Activated naive CD4-positive, alpha-beta T cell treated with anti-CD3 and anti-CD28 coated beads, Interleukin-2, amount 50 U/mL, for 72 hours (primary cell): ENCODE results near the gene PRKCD. TPM values are rescaled to one million over a fixed set of nuclear protein-coding genes. Genes with fewer than 3 reads are reported as not detected.

Experiments
- ATAC-seq, 2 donors: fragments of 150-1000 bp; cut with Tn5 transposase; 2 replicates each; pipeline ENCODE4 v1.10.0; 2021; ENCODE audit warnings: mild to moderate bottlenecking in 2 of 2, moderate library complexity in 2 of 2
- DNase-seq, 2 donors: peaks; one replicate each; pipeline ENCODE4 v3.0.0; 2021 to 2022; ENCODE audit warnings: low spot score in 2 of 2
- H3K27ac Mint-ChIP-seq, 2 donors: one replicate each; pipeline ENCODE4 v1.8.0; 2022; ENCODE audit warnings: mild to moderate bottlenecking in 2 of 2, mixed read lengths in 2 of 2
- H3K36me3 Mint-ChIP-seq, 2 donors: one replicate each; pipeline ENCODE4 v1.8.0; 2022; ENCODE audit warnings: mixed read lengths in 2 of 2
- H3K9me3 Mint-ChIP-seq, 2 donors: one replicate each; pipeline ENCODE4 v1.8.0; 2022; ENCODE audit warnings: mixed read lengths in 2 of 2
- total RNA-seq, 2 donors: library from RNA; stranded (reverse); gene quantifications; one replicate each; pipeline ENCODE4 v1.2.3, GENCODE V29; 2022

Gene PRKCD
- total RNA-seq, 2 donors from 2014 or later, result 3.4 to 22.5 TPM

- Mint-ChIP-seq H3K9me3 (no peaks in the 10 kb centered on the region), H3K36me3 (no peaks in the 10 kb centered on the region), H3K27ac (no peak overlapping the region)
- no peak for ATAC-seq
- DNase-seq, result no peak
Observed at GRCh38 chr3:53189276-53189675, 28.3 kb downstream of the PRKCD start.

- H3K36me3 Mint-ChIP-seq, result no peaks in the 10 kb centered on the region
- DNase-seq (no peak), ATAC-seq (no peak)
- H3K27ac Mint-ChIP-seq, result no peak overlapping the region
- H3K9me3 Mint-ChIP-seq, result no peaks in the 10 kb centered on the region
Observed at GRCh38 chr3:53190659-53191058, 29.6 kb downstream of the PRKCD start.

- no peaks in the 10 kb centered on the region for H3K9me3 Mint-ChIP-seq
- no peak for DNase-seq
- H3K27ac Mint-ChIP-seq, result no peak overlapping the region
- no peaks in the 10 kb centered on the region for H3K36me3 Mint-ChIP-seq
- ATAC-seq, result no peak
Observed at GRCh38 chr3:53191836-53192480, 30.9 kb downstream of the PRKCD start.

- no peaks in the 10 kb centered on the region for H3K36me3 Mint-ChIP-seq
- no peaks in the 10 kb centered on the region for H3K9me3 Mint-ChIP-seq
- no peak for ATAC-seq
- no peak overlapping the region for H3K27ac Mint-ChIP-seq
- no peak for DNase-seq
Observed at GRCh38 chr3:53192608-53193007, 31.6 kb downstream of the PRKCD start.

- Mint-ChIP-seq H3K36me3 (no peaks in the 10 kb centered on the region), H3K27ac (no peak overlapping the region), H3K9me3 (no peaks in the 10 kb centered on the region)
- ATAC-seq (no peak), DNase-seq (no peak)
Observed at GRCh38 chr3:53193466-53194209, 32.6 kb downstream of the PRKCD start.

GRCh38 chr3:53194210-53195065 is 33.4 kb downstream of the PRKCD start:
- DNase-seq (no peak), ATAC-seq (no peak)
- Mint-ChIP-seq H3K27ac (no peak overlapping the region), H3K36me3 (no peaks in the 10 kb centered on the region), H3K9me3 (no peaks in the 10 kb centered on the region)

- Mint-ChIP-seq H3K27ac (no peak overlapping the region), H3K9me3 (no peaks in the 10 kb centered on the region), H3K36me3 (no peaks in the 10 kb centered on the region)
- ATAC-seq (no peak), DNase-seq (no peak)
Observed at GRCh38 chr3:53195066-53195450, 34.0 kb downstream of the PRKCD start.

GRCh38 chr3:53195602-53196574 is 34.9 kb downstream of the PRKCD start:
- H3K36me3 Mint-ChIP-seq, result no peaks in the 10 kb centered on the region

GRCh38 chr3:53196575-53197407 is 35.8 kb downstream of the PRKCD start:
- ATAC-seq (peak; percentile 15 to 42), DNase-seq (no peak)
- no peaks in the 10 kb centered on the region for H3K9me3 Mint-ChIP-seq
- H3K27ac Mint-ChIP-seq, result no peak overlapping the region
- no peaks in the 10 kb centered on the region for H3K36me3 Mint-ChIP-seq

More at GRCh38 chr3:53195602-53196574, 34.9 kb downstream of the PRKCD start:
- peak; percentile 76 to 79 for ATAC-seq
- DNase-seq, result peak; percentile 63 to 78
- Mint-ChIP-seq H3K9me3 (no peaks in the 10 kb centered on the region), H3K27ac (no peak overlapping the region)

- Mint-ChIP-seq H3K36me3 (no peaks in the 10 kb centered on the region), H3K9me3 (no peaks in the 10 kb centered on the region), H3K27ac (peak overlapping the region in 1 of 2 donors; percentile 51)
- no peak for ATAC-seq
- DNase-seq, result no peak
Observed at GRCh38 chr3:53198256-53198977, 37.4 kb downstream of the PRKCD start.

GRCh38 chr3:53198996-53199395 is 38.0 kb downstream of the PRKCD start:
- Mint-ChIP-seq H3K36me3 (no peaks in the 10 kb centered on the region), H3K27ac (no peak overlapping the region), H3K9me3 (no peaks in the 10 kb centered on the region)
- DNase-seq (no peak), ATAC-seq (no peak)

- no peak for ATAC-seq
- DNase-seq, result no peak
- Mint-ChIP-seq H3K9me3 (no peaks in the 10 kb centered on the region), H3K36me3 (no peaks in the 10 kb centered on the region), H3K27ac (no peak overlapping the region)
Observed at GRCh38 chr3:53199834-53200233, 38.8 kb downstream of the PRKCD start.

GRCh38 chr3:53200501-53201498 is 39.8 kb downstream of the PRKCD start:
- Mint-ChIP-seq H3K9me3 (no peaks in the 10 kb centered on the region), H3K27ac (no peak overlapping the region), H3K36me3 (no peaks in the 10 kb centered on the region)
- no peak for DNase-seq
- ATAC-seq, result no peak
